AG04449 (cell line): ENCODE measurements around the gene ATP8A2.

Experiments used
- CTCF ChIA-PET: fragments of 350-600 bp; formaldehyde crosslinking; extraction: SDS; loops from one replicate; lab custom pipeline; 2021; ENCODE audit warnings: antibody characterized with exemption; lab: Yijun Ruan, JAX
- POLR2A ChIA-PET: fragments of 400-600, 350-600 bp; formaldehyde crosslinking; extraction: SDS; loops from one replicate; lab custom pipeline; 2020; ENCODE audit warnings: antibody characterized with exemption, inconsistent platforms; lab: Yijun Ruan, JAX
- DNase-seq: peaks from one replicate; pipeline ENCODE4 v3.0.0-alpha.2; 2010; ENCODE audit warnings: low read depth, low spot score
- H3K4me3 ChIP-seq: 2 replicates; pipeline ENCODE4 v1.5.1; 2011; ENCODE audit warnings: low read depth, mild to moderate bottlenecking, control low read depth, low read length
- CTCF ChIP-seq: IDR thresholded peaks from one replicate; pipeline ENCODE4 v1.5.1; 2011; ENCODE audit warnings: mild to moderate bottlenecking, moderate library complexity, low read length, control low read depth, inconsistent platforms; ENCODE audit not compliant: insufficient read depth; ENCODE audit errors: missing control alignments

The ATP8A2 gene

GRCh38 chr13:25701304-25701703 is 329.5 kb downstream of the ATP8A2 start:
- no peak overlapping the region for H3K4me3 ChIP-seq
- TF ChIP-seq CTCF, result no peak
- no peak for DNase-seq
- ChIA-PET CTCF (no interaction called here), POLR2A (no interaction called here)

GRCh38 chr13:25702386-25702785 is 330.6 kb downstream of the ATP8A2 start:
- no peak overlapping the region for H3K4me3 ChIP-seq
- ChIA-PET CTCF (no interaction called here), POLR2A (no interaction called here)
- TF ChIP-seq CTCF, result no peak
- no peak for DNase-seq

GRCh38 chr13:25707726-25708125 is 336.0 kb downstream of the ATP8A2 start:
- ChIA-PET POLR2A (no interaction called here), CTCF (no interaction called here)
- TF ChIP-seq CTCF, result no peak

GRCh38 chr13:25708268-25708667 is 336.5 kb downstream of the ATP8A2 start:
- POLR2A ChIA-PET, result no interaction called here
- no peak for TF ChIP-seq CTCF
- no peak overlapping the region for H3K4me3 ChIP-seq
- no peak for DNase-seq
- CTCF ChIA-PET, result no interaction called here

More at GRCh38 chr13:25707726-25708125, 336.0 kb downstream of the ATP8A2 start:
- DNase-seq, result no peak
- H3K4me3 ChIP-seq, result no peak overlapping the region

GRCh38 chr13:25709088-25709487 is 337.3 kb downstream of the ATP8A2 start:
- ChIA-PET CTCF (no interaction called here), POLR2A (no interaction called here)
- TF ChIP-seq CTCF, result no peak
- H3K4me3 ChIP-seq, result no peak overlapping the region
- DNase-seq, result no peak

GRCh38 chr13:25715760-25716159 is 344.0 kb downstream of the ATP8A2 start:
- no peak overlapping the region for H3K4me3 ChIP-seq
- no peak for DNase-seq
- TF ChIP-seq CTCF, result no peak
- CTCF ChIA-PET, result no interaction called here
- POLR2A ChIA-PET, result no interaction called here
